HG03280 (cell line): ENCODE data around the gene HLA-DRB1.
"Not testable (repeated sequence)": the region's sequence is repeated elsewhere in the genome, so short reads cannot be mapped to it uniquely, and the experiment has no call there.

Experiments
- ATAC-seq: cut with Tn5 transposase; IDR thresholded peaks from one replicate; pipeline ENCODE4 v1.9.1; 2021; ENCODE audit warnings: mild to moderate bottlenecking, moderate library complexity; ENCODE audit not compliant: unreplicated experiment

Gene HLA-DRB1

DNA sequence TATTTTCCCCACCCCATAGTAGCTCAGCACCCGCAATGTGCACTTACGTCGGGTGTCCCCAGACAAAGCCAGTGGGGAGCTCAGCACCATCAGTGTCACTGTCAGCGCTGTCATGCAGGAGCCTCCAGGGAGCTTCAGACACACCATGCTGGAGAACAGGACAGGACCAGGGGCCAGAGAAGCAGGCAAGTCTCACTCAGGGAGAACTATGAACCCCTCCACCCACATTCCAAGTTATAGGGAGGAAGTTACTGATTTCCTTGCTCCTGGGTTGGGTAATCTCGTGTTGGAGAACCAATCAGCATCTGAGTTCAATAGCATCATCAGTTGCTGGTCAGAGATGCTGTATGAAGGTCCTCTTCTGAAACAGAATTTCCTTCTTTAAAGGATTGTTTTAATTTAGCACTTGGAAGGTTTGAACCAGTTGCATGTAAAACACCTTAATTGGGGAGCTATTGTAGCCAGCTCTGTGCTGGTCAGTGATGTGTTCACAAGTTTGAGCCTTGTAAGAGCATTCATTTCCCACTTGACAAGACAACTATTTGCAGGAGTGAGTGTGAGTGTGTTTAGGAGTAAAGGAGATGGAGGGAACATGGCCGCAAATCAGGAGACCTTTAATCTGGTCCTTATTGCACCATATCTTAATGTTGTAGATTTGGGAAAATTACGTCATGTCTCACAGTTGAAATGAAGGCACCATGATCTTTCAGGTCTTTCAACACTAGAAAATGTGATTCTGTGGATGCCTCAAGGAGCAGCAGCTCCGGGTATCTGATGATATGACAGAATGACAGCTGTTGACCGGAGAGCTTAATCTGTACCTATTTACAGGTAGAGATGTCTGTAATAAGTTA is at the start of gene HLA-DRB1:
TSS of gene HLA-DRB1 (minus strand) at position 253 of the 854 bp plus-strand sequence. CDS start at position 147, 106 bp downstream.
- peak; percentile 96 for ATAC-seq

GRCh38 chr6:32638532-32639219 is 49.0 kb upstream of the HLA-DRB1 start:
- no peak for ATAC-seq

DNA sequence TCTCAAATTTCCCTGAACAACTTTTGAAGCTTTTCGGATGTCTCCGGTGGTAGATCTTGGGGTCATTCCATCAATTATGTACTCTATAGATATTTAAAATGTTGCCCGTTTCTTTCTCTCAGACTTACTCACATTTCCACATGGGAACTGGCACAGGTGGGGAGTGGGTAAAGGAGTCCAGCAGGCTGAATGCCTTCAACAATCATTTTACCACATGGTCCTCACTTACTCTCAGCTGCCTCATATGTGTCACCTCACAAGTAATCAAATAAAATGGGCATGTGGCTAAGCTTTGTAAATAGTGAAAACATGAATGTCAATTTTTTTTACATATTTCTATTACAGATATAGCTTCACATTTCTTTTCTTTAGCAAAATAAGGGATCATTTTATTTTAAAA is 48.2 kb upstream of the HLA-DRB1 start:
- no peak for ATAC-seq

- ATAC-seq: peak; percentile 81
Observed at GRCh38 chr6:32637219-32637880, 47.7 kb upstream of the HLA-DRB1 start, which contains the start of gene HLA-DQA1. HLA-DQA1 (plus strand) TSS chr6:32637406; CDS start chr6:32637459, 53 bp downstream.

DNA sequence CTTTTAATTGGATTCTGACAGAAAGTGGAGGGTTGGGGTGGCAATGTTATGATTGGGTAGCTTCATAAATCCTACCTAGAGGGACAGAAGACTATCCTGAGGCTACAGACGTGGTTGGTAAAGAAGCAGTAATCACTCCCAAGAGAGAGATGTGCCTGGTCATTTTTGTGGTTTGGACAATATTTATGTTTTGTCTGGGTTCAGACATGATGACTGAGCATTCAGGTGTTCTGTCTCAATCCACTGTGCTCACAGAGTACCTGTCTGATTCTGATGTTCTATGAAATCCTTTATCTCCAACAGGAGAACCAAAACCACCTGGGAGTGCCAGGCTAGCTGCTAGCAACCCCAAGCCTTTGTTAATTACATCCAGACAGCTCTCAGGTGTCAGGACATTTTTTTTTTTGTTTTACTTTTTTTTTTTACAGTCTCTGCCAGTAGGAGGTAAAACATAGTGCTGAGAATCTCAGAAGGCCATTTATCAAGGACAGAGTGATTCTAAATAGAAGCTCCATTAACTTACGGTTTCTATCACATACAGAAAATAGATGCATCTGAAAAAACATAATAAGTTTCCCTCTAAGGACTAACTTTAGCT is 46.0 kb upstream of the HLA-DRB1 start:
- ATAC-seq: no peak

DNA sequence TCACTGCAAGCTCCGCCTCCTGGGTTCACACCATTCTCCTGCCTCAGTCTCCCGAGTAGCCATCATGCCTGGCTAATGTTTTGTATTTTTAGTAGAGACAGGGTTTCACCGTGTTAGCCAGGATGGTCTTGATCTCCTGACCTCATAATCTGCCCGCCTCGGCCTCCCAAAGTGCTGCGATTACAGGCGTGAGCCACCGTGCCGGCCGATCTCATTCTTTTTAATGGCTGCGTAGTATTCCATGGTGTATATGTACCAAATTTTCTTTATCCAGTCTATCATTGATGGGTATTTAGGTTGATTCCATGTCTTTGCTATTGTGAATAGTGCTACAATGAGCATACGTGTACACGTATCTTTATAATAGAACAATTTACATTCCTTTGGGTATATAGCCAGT is 40.1 kb upstream of the HLA-DRB1 start:
- ATAC-seq: not testable (repeated sequence)

DNA sequence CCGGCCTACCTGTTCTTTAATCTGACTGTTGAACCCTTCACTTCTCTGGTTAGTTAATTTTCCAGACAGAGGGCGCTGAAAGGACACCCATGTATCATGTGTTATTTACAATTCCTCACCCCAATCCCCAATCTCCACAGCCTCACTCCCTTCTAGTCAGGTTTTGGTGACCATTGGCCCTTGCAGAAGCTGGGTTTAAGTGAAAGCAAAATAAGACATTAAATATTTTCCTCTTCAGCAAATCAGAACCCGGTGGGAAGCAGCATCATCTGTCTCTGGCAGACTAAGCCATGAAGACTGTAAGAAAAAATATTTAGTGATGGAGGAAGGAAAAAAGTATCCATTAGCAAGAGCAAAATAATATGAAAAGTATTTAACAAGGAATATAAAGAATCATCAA is 38.2 kb upstream of the HLA-DRB1 start:
- ATAC-seq: no peak

GRCh38 chr6:32627249-32627648 is 37.6 kb upstream of the HLA-DRB1 start:
- no peak for ATAC-seq

DNA sequence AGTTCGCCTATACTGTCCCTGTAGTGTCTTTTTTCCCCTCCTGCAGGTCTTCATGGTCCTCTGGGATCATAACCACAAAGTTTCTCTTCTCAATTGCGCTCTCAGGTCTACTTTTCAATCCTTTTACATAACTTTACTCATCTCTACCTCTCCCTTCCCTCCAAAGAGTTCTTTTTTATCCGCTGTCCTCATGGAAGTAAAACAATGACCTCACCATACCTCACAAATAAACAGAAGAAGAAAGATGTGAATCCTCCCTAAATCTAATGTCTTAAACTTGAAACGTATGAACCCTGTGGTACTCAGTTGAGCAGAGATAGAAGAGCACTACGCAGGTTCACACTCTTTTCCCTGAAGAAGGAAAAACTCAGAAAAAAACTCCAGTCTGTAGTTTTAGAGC is 35.5 kb upstream of the HLA-DRB1 start:
- ATAC-seq: no peak

DNA sequence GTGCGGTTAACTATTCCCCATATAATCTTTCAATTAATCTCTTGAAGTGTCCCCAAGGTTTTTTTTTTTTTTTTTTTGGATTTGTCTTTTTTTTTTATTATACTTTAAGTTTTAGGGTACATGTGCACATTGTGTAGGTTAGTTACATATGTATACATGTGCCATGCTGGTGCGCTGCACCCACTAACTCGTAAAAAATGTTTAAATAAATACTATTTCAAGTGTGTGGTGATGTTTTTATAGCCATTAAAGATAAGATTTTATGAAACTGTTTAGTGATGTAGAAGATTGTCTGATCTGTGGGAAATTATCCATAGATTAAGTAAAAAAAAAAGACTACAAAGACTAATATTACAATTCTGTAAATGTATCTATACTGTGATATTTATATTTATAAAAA is 34.9 kb upstream of the HLA-DRB1 start:
- no peak for ATAC-seq

DNA sequence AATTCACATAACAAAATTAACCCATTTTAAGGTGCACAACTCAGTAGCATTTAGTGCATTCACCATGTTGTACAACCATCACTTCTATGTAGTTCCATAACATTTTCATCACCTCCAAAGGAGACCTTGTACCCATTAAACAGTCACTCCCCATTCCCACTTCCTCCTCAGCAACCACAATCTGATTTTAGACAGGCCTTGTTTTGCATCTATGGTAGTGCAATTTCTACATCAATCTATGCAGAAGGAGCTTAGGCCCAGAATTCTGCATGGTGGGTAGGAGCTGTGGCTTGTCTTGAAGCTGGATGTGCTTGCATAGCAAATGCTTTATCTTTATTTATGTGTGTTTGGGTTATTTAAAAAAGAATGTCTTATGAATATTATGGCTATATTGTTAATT is 34.0 kb upstream of the HLA-DRB1 start:
- no peak for ATAC-seq

GRCh38 chr6:32622545-32623401 is 33.1 kb upstream of the HLA-DRB1 start:
- ATAC-seq: peak; percentile 59

DNA sequence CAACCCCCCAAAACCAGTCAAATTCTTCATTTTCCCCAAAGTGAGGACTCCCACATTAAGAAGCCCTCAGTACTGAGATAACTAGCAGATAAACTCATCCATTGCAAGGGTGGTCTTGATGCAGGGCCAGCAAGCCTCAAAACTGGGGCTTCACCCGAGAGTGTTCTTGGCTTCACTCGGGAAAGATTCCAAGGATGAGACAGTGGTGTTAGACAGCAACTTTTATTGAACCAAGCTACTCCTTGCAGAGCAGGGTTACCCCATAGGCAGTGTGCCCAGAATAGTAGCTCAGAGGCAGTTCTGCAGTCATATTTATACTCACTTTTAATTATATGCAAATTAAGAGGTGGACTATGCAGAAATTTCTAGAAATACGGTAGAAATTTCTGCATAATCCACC is 31.7 kb upstream of the HLA-DRB1 start:
- ATAC-seq: no peak

DNA sequence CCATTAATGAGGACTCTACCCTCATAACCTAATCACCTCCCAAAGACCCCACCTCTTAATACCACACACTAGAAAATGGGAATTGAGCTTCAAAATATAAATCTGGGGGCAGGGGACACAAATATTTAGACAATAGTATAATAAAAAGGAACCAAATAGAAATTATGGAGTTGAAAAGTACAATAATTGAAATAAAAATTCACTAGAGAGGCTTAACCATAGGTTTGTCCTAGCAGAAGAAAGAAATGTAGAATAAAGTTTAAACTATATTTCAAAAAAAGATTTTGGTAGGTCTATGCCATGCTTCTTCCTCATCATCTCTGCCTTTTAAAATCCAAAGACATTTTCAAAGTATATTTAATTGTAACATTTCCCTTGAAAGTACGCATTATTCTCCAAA is 28.1 kb upstream of the HLA-DRB1 start:
- no peak for ATAC-seq

DNA sequence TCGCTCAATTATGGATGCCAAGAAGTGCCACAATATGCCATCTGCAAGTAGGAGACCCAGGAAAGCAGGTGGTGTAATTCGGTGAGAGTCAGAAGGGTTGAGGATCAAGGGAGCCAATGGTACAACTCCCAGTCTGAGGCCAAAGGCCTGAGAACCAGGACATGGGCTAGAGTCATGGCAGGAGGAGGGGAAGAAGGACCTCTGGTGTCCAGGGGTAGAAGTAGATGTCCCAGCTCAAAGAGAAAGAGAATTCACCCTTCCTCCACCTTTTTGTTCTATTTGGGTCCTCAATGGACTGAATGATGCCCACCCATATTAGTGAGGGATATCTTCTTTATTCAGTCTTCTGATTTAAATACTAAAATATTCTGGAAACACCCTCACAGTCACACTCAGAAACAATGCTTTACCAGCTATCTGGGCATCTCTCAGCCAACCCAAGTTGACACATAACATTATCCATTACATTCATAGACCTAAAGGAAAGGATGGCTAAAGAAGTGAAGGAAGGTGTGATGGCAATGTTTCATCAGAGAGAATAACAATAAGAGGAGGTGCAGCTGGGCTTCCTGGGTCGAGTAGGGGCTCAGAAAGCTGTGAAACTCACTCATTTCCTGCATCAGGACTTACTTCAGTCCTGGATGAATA is 26.4 kb upstream of the HLA-DRB1 start:
- ATAC-seq: no peak

GRCh38 chr6:32614366-32615081 is 24.9 kb upstream of the HLA-DRB1 start:
- ATAC-seq: no peak

DNA sequence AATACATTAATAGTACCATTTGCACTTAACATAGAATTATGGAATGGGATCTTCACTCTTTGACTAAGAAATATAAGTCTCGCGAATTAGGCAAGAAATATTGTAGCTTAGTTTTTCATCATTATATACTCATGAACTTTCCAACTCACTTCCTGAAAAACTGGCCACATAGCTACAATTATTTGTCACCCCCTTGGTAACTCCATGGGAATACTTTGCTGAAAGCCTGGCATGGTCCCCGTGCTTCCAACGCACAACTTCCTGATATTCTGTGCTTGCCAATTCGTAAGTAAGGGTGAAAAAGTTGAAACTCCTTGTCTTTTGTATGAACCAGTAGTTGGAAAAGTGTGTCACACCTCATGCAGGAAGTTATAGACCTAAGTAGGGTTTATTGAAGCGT is 23.8 kb upstream of the HLA-DRB1 start:
- ATAC-seq: no peak

DNA sequence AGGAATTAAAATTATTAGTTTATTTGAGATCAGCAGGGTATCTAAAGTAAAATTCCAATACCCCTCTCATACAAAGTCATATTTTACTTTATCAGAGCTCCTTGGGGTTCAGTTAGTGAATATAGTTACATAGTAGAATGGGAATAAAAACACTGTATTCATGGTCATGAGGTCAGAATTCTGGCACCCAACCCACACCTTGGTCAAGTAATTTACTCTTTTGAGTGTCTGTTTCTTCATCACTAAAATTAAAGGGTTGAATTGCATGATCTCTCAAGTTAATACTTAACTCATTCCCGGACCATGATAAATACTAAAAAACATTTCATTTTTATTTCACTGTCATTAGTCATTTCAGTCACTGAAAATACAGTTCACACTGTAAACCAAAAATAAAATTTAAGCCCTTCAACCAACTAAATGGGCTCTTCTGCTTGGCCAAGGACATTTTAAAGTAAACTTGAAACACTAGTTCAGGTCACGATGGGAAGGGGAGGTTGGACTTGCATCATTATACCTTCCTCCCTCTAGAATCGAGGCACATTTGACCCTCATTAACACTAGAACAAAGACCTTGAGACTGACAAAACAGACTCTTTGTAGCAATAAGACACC is 21.1 kb upstream of the HLA-DRB1 start:
- ATAC-seq: no peak
